Body of pancreas (tissue), 4 donors: ENCODE data around the gene TTC27. TPM values are rescaled to one million over a fixed set of nuclear protein-coding genes. Genes with fewer than 3 reads are reported as not detected.
"Not testable (repeated sequence)": the region's sequence is repeated elsewhere in the genome, so short reads cannot be mapped to it uniquely, and the experiment has no call there.

Source experiments
- ATAC-seq: fragments of 150-250 bp; one replicate; pipeline ENCODE4 v1.9.1; 2016
- DNase-seq, 4 donors: peaks; one replicate each; pipeline ENCODE4 v3.0.0-alpha.2; 2019
- H3K27ac ChIP-seq, 4 donors: fragments of 200-600 bp; sonication (generic); 1 replicate in 3 of 4; 2 replicates in 1 of 4; pipeline versions ENCODE4 v1.5.1 to v1.6.1; 2016 to 2019; ENCODE audit warnings: mild to moderate bottlenecking in 1 of 4, mixed read lengths in 1 of 4, moderate library complexity in 1 of 4
- H3K27me3 ChIP-seq, 2 donors: fragments of 200-600 bp; sonication (generic); one replicate each; pipeline ENCODE4 v1.6.0; 2016; ENCODE audit warnings: mild to moderate bottlenecking in 1 of 2
- H3K36me3 ChIP-seq, 2 donors: fragments of 200-600 bp; sonication (generic); replicated peaks in 1 of 2; 2 replicates each; pipeline ENCODE4 v1.5.1; 2016; ENCODE audit warnings: low read depth in 2 of 2; ENCODE audit not compliant: insufficient read depth in 1 of 2
- H3K4me1 ChIP-seq: fragments of 200-600 bp; sonication (generic); one replicate; pipeline ENCODE4 v1.6.0; 2016
- H3K4me3 ChIP-seq, 2 donors: fragments of 200-600 bp; sonication (generic); 1 replicate in 1 of 2; 2 replicates in 1 of 2; pipeline ENCODE4 v1.5.1; 2016 to 2019
- H3K9me3 ChIP-seq, 3 donors: fragments of 200-600 bp; sonication (generic); 1 replicate in 2 of 3; 2 replicates in 1 of 3; pipeline ENCODE4 v1.5.1; 2016
- CTCF ChIP-seq, 7 experiments: fragments of 450-650 bp in 4 of 7; fragments of 200-600 bp in 3 of 7; sonication (generic) in 3 of 7; IDR thresholded peaks; one replicate each; pipeline ENCODE4 v1.5.1; 2016 to 2019; ENCODE audit warnings: antibody characterized with exemption in 7 of 7
- POLR2A ChIP-seq, 3 donors: fragments of 450-650 bp; IDR thresholded peaks; one replicate each; pipeline ENCODE4 v1.6.1; 2016; ENCODE audit warnings: antibody characterized with exemption in 3 of 3, mild to moderate bottlenecking in 2 of 3
- WGBS, 2 donors: methylation state at CpG; one replicate each; pipeline ENCODE4 v1.1.5; 2017; 5-methylcytosine and 5-hydroxymethylcytosine counted together
- intact Hi-C: fragments of 100-400 bp; cut with DNase I; formaldehyde crosslinking; loops from one replicate; pipeline ENCODE4 v1.15.1; 2023
- total RNA-seq, 2 donors: library from RNA; depleted of rRNA; stranded (reverse); fragments of >200 nt; gene quantifications; one replicate each; pipeline ENCODE4 v1.1.0, GENCODE V29; 2016

TTC27 gene
- total RNA-seq, 2 donors from 2014 or later = 5.6 to 9.3 TPM

GRCh38 chr2:32720771-32721170, 92.9 kb downstream of the TTC27 start:
- TF ChIP-seq POLR2A (IDR thresholded peaks at IDR 0.05) (no peak), CTCF (IDR thresholded peaks at IDR 0.05) (no peak)
- 94 to 97% methylated on average over 4 of the region's 4 CpGs for WGBS, 2 donors
- no peak overlapping the region for H3K4me3 ChIP-seq
- ATAC-seq (no peak), DNase-seq (no peak)
- no peaks in the 10 kb centered on the region for H3K9me3 ChIP-seq
- intact Hi-C loops = no loop called here
- H3K36me3 ChIP-seq = no peaks in the 10 kb centered on the region
- no peaks in the 10 kb centered on the region for H3K27me3 ChIP-seq
- H3K27ac ChIP-seq = no peak overlapping the region
- H3K4me1 ChIP-seq = peaks cover 6% of the 10 kb centered on the region

- intact Hi-C loops = no loop called here
- H3K4me1 ChIP-seq = peaks cover 6% of the 10 kb centered on the region
- no peaks in the 10 kb centered on the region for H3K27me3 ChIP-seq
- H3K36me3 ChIP-seq = no peaks in the 10 kb centered on the region
- 94 to 96% methylated on average over 1 of the region's 1 CpG for WGBS, 2 donors
- no peak for TF ChIP-seq CTCF (IDR thresholded peaks at IDR 0.05)
- no peak for TF ChIP-seq POLR2A (IDR thresholded peaks at IDR 0.05)
- H3K9me3 ChIP-seq = no peaks in the 10 kb centered on the region
- no peak overlapping the region for H3K27ac ChIP-seq
- no peak overlapping the region for H3K4me3 ChIP-seq
- DNase-seq (no peak), ATAC-seq (no peak)
Observed at GRCh38 chr2:32721376-32721775, 93.5 kb downstream of the TTC27 start.

GRCh38 chr2:32723467-32724079, 95.7 kb downstream of the TTC27 start:
- intact Hi-C loops = no loop called here
- no peaks in the 10 kb centered on the region for H3K36me3 ChIP-seq
- H3K4me1 ChIP-seq = peaks cover 6% of the 10 kb centered on the region
- H3K27ac ChIP-seq = no peak overlapping the region
- no peaks in the 10 kb centered on the region for H3K27me3 ChIP-seq
- 90 to 100% methylated on average over 3 of the region's 3 CpGs for WGBS, 2 donors
- TF ChIP-seq POLR2A (IDR thresholded peaks at IDR 0.05) (no peak), CTCF (IDR thresholded peaks at IDR 0.05) (no peak)
- ATAC-seq = no peak
- DNase-seq = no peak
- H3K9me3 ChIP-seq = no peaks in the 10 kb centered on the region
- H3K4me3 ChIP-seq = no peak overlapping the region

GRCh38 chr2:32726678-32727077, 98.8 kb downstream of the TTC27 start:
- H3K4me1 ChIP-seq, H3K9me3 ChIP-seq, DNase-seq, H3K4me3 ChIP-seq, H3K27me3 ChIP-seq, H3K27ac ChIP-seq, H3K36me3 ChIP-seq, intact Hi-C loops, ATAC-seq: not testable (repeated sequence)
- WGBS, 2 donors = 91 to 92% methylated on average over 5 of the region's 5 CpGs

GRCh38 chr2:32727157-32727556, 99.3 kb downstream of the TTC27 start:
- Histone ChIP-seq H3K27ac (no peak overlapping the region), H3K9me3 (no peaks in the 10 kb centered on the region), H3K36me3 (no peaks in the 10 kb centered on the region), H3K27me3 (no peaks in the 10 kb centered on the region), H3K4me3 (no peak overlapping the region), H3K4me1 (no peaks in the 10 kb centered on the region)
- WGBS, 2 donors = 64 to 86% methylated on average over 1 of the region's 1 CpG
- intact Hi-C loops = no loop called here
- TF ChIP-seq CTCF (IDR thresholded peaks at IDR 0.05) (no peak), POLR2A (IDR thresholded peaks at IDR 0.05) (no peak)
- ATAC-seq (no peak), DNase-seq (no peak)

GRCh38 chr2:32730958-32731357, 103.1 kb downstream of the TTC27 start:
- H3K27me3 ChIP-seq, ATAC-seq, H3K27ac ChIP-seq, intact Hi-C loops, H3K4me1 ChIP-seq, H3K9me3 ChIP-seq, DNase-seq, H3K4me3 ChIP-seq, H3K36me3 ChIP-seq: not testable (repeated sequence)
- 95% methylated on average over 8 of the region's 8 CpGs for WGBS, 2 donors
